GM10248 (cell line): ENCODE measurements around the gene SGO1.

Experiments
- CTCF ChIA-PET: fragments of 300-600 bp; sonication (Branson Sonifier 250); formaldehyde crosslinking; extraction: SDS; loops from one replicate; lab custom pipeline; 2021; ENCODE audit warnings: antibody characterized with exemption; lab: Yijun Ruan, JAX
- POLR2A ChIA-PET: fragments of 350-650 bp; sonication (Branson Sonifier 250); formaldehyde crosslinking; extraction: SDS; loops from one replicate; lab custom pipeline; 2020; ENCODE audit warnings: antibody characterized with exemption; lab: Yijun Ruan, JAX
- DNase-seq: peaks from one replicate; pipeline ENCODE4 v3.0.0; 2012; ENCODE audit errors: extremely low spot score
- TF ChIP-seq, protein P1 (sequence below): IDR thresholded peaks from 2 replicates; pipeline ENCODE4 v1.5.1; 2012; ENCODE audit warnings: mild to moderate bottlenecking, low read depth; ENCODE audit errors: extremely low read depth, missing control alignments, control extremely low read depth

The SGO1 gene

DNA sequence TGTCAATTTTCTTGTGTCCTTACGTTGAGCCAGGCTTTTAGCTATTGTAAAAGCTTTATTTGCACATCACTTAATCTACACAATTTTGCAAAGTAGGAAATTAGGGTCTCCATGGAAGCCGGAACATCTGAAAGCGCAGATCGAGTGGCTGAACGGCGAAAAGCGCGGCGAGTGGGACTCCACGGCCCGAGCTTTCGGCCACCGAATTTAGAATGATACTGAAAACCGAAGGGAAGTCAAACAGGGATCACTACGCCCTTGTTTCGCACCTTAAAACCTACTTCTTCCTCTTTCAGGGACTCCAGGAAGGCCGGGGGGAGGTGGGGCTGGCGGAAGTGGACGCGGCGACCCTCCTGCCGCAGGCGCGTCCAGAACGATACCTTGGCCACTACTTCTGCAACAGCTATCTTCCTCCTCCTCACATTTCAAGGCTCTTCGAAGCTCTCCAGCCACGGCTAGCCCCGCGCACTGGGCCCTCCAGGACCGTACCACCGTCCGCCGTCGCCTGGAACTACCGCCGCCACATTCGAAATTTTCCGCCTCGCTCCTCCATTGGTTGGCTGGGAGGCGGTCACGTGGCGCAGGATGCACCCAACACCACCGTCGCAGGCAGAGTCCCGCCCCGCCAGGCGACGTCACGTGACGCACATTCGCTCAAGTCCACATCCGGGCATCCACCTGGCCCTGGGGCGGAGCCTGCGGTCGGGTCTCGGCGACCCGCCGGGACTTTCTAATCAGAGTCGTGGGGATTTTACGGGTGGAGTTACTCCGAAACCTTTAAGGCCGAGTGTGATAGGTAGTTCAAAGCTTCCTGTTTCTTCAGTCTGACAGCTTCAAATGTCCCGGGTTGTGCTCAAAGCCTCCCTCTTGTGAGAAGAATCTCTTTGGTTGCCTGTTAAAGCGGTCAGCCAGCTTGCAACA, at the start of gene SGO1:
SGO1 (minus strand) TSS at position 528 of the 921 bp plus-strand sequence. CDS start 2,179 bp downstream, outside the sequence.
- CTCF ChIA-PET = interaction anchor here (0.8 to 1.5 kb wide), 6 partner anchors 12 to 106 kb away, joined by 3 to 5 read pairs (median 3); no protein-coding TSS in a partner anchor
- DNase-seq = peak; percentile 96
- TF ChIP-seq, protein P1, sequence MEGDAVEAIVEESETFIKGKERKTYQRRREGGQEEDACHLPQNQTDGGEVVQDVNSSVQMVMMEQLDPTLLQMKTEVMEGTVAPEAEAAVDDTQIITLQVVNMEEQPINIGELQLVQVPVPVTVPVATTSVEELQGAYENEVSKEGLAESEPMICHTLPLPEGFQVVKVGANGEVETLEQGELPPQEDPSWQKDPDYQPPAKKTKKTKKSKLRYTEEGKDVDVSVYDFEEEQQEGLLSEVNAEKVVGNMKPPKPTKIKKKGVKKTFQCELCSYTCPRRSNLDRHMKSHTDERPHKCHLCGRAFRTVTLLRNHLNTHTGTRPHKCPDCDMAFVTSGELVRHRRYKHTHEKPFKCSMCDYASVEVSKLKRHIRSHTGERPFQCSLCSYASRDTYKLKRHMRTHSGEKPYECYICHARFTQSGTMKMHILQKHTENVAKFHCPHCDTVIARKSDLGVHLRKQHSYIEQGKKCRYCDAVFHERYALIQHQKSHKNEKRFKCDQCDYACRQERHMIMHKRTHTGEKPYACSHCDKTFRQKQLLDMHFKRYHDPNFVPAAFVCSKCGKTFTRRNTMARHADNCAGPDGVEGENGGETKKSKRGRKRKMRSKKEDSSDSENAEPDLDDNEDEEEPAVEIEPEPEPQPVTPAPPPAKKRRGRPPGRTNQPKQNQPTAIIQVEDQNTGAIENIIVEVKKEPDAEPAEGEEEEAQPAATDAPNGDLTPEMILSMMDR = no peak
- POLR2A ChIA-PET = interaction anchor here (0.6 kb wide), 2 partner anchors 61 to 66 kb away, joined by 4 to 5 read pairs; no protein-coding TSS in a partner anchor

GRCh38 chr3:20235796-20236195, 49.8 kb upstream of the SGO1 start:
- TF ChIP-seq, protein P1 = no peak
- no peak for DNase-seq
- ChIA-PET CTCF (no interaction called here), POLR2A (no interaction called here)

- ChIA-PET POLR2A (no interaction called here), CTCF (interaction anchor here (1.1 to 1.5 kb wide), 3 partner anchors 10 to 13 kb away, joined by 3 read pairs; no protein-coding TSS in a partner anchor)
- DNase-seq = no peak
- TF ChIP-seq, protein P1 = no peak
These were observed 47.1 kb upstream of the SGO1 start for GRCh38 chr3:20232906-20233780.

GRCh38 chr3:20230954-20231353, 44.9 kb upstream of the SGO1 start:
- TF ChIP-seq, protein P1 = no peak
- ChIA-PET POLR2A (no interaction called here), CTCF (no interaction called here)
- no peak for DNase-seq

- CTCF ChIA-PET = interaction anchor here (1.0 to 1.5 kb wide), 3 partner anchors 16 to 27 kb away, joined by 3 read pairs; no protein-coding TSS in a partner anchor
These were observed 39.8 kb upstream of the SGO1 start for GRCh38 chr3:20225769-20226168.

DNA sequence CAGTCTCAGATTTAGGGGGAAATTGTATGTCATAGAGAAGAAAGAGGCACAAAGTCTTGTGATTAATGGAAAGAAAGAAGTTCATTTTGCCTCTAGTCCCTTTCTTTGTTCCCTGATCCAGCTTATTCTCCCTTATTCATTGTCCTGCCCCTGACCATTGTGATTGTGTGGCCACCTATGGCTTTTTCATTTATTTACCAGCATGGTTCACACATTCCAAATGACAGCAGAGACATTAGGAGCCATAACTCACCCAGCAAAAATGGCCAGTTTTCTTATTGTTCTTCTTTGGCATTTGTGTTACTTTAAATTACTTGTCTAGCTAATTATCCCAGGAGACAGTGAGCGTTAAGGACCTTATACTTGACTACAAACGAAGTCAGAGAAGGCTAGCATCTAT, 36.3 kb upstream of the SGO1 start:
- POLR2A ChIA-PET = no interaction called here
- TF ChIP-seq, protein P1 = no peak
- no peak for DNase-seq
- CTCF ChIA-PET = interaction anchor here (1.5 kb wide), 1 partner anchor 10 kb away, joined by 3 read pairs; no protein-coding TSS in a partner anchor

More at GRCh38 chr3:20225769-20226168, 39.8 kb upstream of the SGO1 start:
- POLR2A ChIA-PET = no interaction called here
- DNase-seq = no peak
- TF ChIP-seq, protein P1 = peak; percentile 41
